ENCODE results near the gene GPR15.

GPR15 gene

GRCh38 chr3:98531622-98532274, at the start of gene GPR15:
Gene GPR15 (plus strand): TSS chr3:98531978. CDS start chr3:98532034, 56 bp downstream.
- H3K9me3 Mint-ChIP-seq: no peaks in the 10 kb centered on the region
- peaks cover 43% of the 10 kb centered on the region for H3K36me3 Mint-ChIP-seq
- ATAC-seq: peak; percentile 61
- H3K4me3 Mint-ChIP-seq: peak within 1 kb of the TSS; percentile 84
- peak within 1 kb of the TSS; percentile 77 for H3K27ac Mint-ChIP-seq
- H3K27me3 Mint-ChIP-seq: no peaks in the 10 kb centered on the region
- H3K4me1 Mint-ChIP-seq: peaks cover 29% of the 10 kb centered on the region

- no peak overlapping the region for H3K4me3 Mint-ChIP-seq
- H3K27ac Mint-ChIP-seq: no peak overlapping the region
- H3K27me3 Mint-ChIP-seq: peaks cover 71% of the 10 kb centered on the region
- no peaks in the 10 kb centered on the region for H3K4me1 Mint-ChIP-seq
- no peak for ATAC-seq
- peaks cover 11% of the 10 kb centered on the region for H3K36me3 Mint-ChIP-seq
- H3K9me3 Mint-ChIP-seq: peaks cover 22% of the 10 kb centered on the region
These were observed 48.9 kb upstream of the GPR15 start for GRCh38 chr3:98482717-98483482.

- Mint-ChIP-seq H3K36me3 (peaks cover 17% of the 10 kb centered on the region), H3K4me1 (no peaks in the 10 kb centered on the region), H3K27ac (no peak overlapping the region), H3K9me3 (peaks cover 26% of the 10 kb centered on the region), H3K27me3 (peaks cover 78% of the 10 kb centered on the region), H3K4me3 (no peak overlapping the region)
- no peak for ATAC-seq
These were observed 48.2 kb upstream of the GPR15 start for GRCh38 chr3:98483626-98484025.

- no peak within 1 kb of the TSS for H3K4me3 Mint-ChIP-seq
- no peaks in the 10 kb centered on the region for H3K4me1 Mint-ChIP-seq
- H3K27me3 Mint-ChIP-seq: no peaks in the 10 kb centered on the region
- peaks cover 10% of the 10 kb centered on the region for H3K36me3 Mint-ChIP-seq
- no peaks in the 10 kb centered on the region for H3K9me3 Mint-ChIP-seq
- ATAC-seq: no peak
- no peak within 1 kb of the TSS for H3K27ac Mint-ChIP-seq
These were observed 34.4 kb upstream of the GPR15 start, which contains the start of gene OR5K2 for GRCh38 chr3:98497381-98497780. Gene OR5K2 (plus strand): TSS chr3:98497681. CDS start chr3:98497681, 0 bp downstream.

GRCh38 chr3:98500019-98500418, 31.8 kb upstream of the GPR15 start:
- Mint-ChIP-seq H3K36me3 (peaks cover 17% of the 10 kb centered on the region), H3K27me3 (no peaks in the 10 kb centered on the region), H3K4me1 (no peaks in the 10 kb centered on the region), H3K9me3 (no peaks in the 10 kb centered on the region), H3K4me3 (no peak overlapping the region), H3K27ac (no peak overlapping the region)
- no peak for ATAC-seq

GRCh38 chr3:98501270-98501669, 30.5 kb upstream of the GPR15 start:
- Mint-ChIP-seq H3K36me3 (peaks cover 22% of the 10 kb centered on the region), H3K4me1 (no peaks in the 10 kb centered on the region), H3K27ac (no peak overlapping the region), H3K4me3 (no peak overlapping the region), H3K27me3 (no peaks in the 10 kb centered on the region), H3K9me3 (no peaks in the 10 kb centered on the region)
- no peak for ATAC-seq

- Mint-ChIP-seq H3K9me3 (no peaks in the 10 kb centered on the region), H3K4me3 (no peak overlapping the region), H3K27ac (no peak overlapping the region), H3K27me3 (no peaks in the 10 kb centered on the region), H3K36me3 (peaks cover 29% of the 10 kb centered on the region), H3K4me1 (no peaks in the 10 kb centered on the region)
- no peak for ATAC-seq
These were observed 29.8 kb upstream of the GPR15 start for GRCh38 chr3:98501863-98502576.

GRCh38 chr3:98504539-98504938, 27.2 kb upstream of the GPR15 start:
- H3K27me3 Mint-ChIP-seq: no peaks in the 10 kb centered on the region
- H3K9me3 Mint-ChIP-seq: no peaks in the 10 kb centered on the region
- H3K36me3 Mint-ChIP-seq: peaks cover 52% of the 10 kb centered on the region
- H3K4me3 Mint-ChIP-seq: no peak overlapping the region
- no peak for ATAC-seq
- no peak overlapping the region for H3K27ac Mint-ChIP-seq
- H3K4me1 Mint-ChIP-seq: no peaks in the 10 kb centered on the region

GRCh38 chr3:98508582-98508981, 23.2 kb upstream of the GPR15 start:
- peaks cover 13% of the 10 kb centered on the region for H3K4me1 Mint-ChIP-seq
- no peaks in the 10 kb centered on the region for H3K9me3 Mint-ChIP-seq
- peaks cover 62% of the 10 kb centered on the region for H3K36me3 Mint-ChIP-seq
- no peak overlapping the region for H3K27ac Mint-ChIP-seq
- no peaks in the 10 kb centered on the region for H3K27me3 Mint-ChIP-seq
- no peak overlapping the region for H3K4me3 Mint-ChIP-seq
- ATAC-seq: no peak

- no peaks in the 10 kb centered on the region for H3K27me3 Mint-ChIP-seq
- H3K4me3 Mint-ChIP-seq: no peak overlapping the region
- no peaks in the 10 kb centered on the region for H3K9me3 Mint-ChIP-seq
- peaks cover 13% of the 10 kb centered on the region for H3K4me1 Mint-ChIP-seq
- no peak for ATAC-seq
- peaks cover 68% of the 10 kb centered on the region for H3K36me3 Mint-ChIP-seq
- H3K27ac Mint-ChIP-seq: no peak overlapping the region
These were observed 19.2 kb upstream of the GPR15 start for GRCh38 chr3:98512576-98512975.

- H3K27ac Mint-ChIP-seq: no peak overlapping the region
- no peak overlapping the region for H3K4me3 Mint-ChIP-seq
- no peak for ATAC-seq
- peaks cover 17% of the 10 kb centered on the region for H3K4me1 Mint-ChIP-seq
- no peaks in the 10 kb centered on the region for H3K9me3 Mint-ChIP-seq
- H3K36me3 Mint-ChIP-seq: peaks cover 65% of the 10 kb centered on the region
- no peaks in the 10 kb centered on the region for H3K27me3 Mint-ChIP-seq
These were observed 18.7 kb upstream of the GPR15 start for GRCh38 chr3:98513091-98513511.

- Mint-ChIP-seq H3K27ac (no peak overlapping the region), H3K4me3 (no peak overlapping the region), H3K27me3 (no peaks in the 10 kb centered on the region), H3K9me3 (no peaks in the 10 kb centered on the region), H3K36me3 (peaks cover 63% of the 10 kb centered on the region), H3K4me1 (peaks cover 22% of the 10 kb centered on the region)
- no peak for ATAC-seq
These were observed 18.0 kb upstream of the GPR15 start for GRCh38 chr3:98513736-98514135.

- Mint-ChIP-seq H3K27me3 (no peaks in the 10 kb centered on the region), H3K27ac (no peak overlapping the region), H3K4me3 (no peak overlapping the region), H3K9me3 (no peaks in the 10 kb centered on the region), H3K4me1 (peaks cover 32% of the 10 kb centered on the region), H3K36me3 (peaks cover 66% of the 10 kb centered on the region)
- no peak for ATAC-seq
These were observed 16.8 kb upstream of the GPR15 start for GRCh38 chr3:98514948-98515347.

- Mint-ChIP-seq H3K27ac (no peak overlapping the region), H3K4me1 (peaks cover 51% of the 10 kb centered on the region), H3K9me3 (no peaks in the 10 kb centered on the region), H3K4me3 (no peak overlapping the region), H3K36me3 (peaks cover 62% of the 10 kb centered on the region), H3K27me3 (no peaks in the 10 kb centered on the region)
- ATAC-seq: no peak
These were observed 13.0 kb upstream of the GPR15 start for GRCh38 chr3:98518816-98519215.

GRCh38 chr3:98519351-98519750, 12.4 kb upstream of the GPR15 start:
- Mint-ChIP-seq H3K9me3 (no peaks in the 10 kb centered on the region), H3K4me1 (peaks cover 54% of the 10 kb centered on the region), H3K27ac (no peak overlapping the region), H3K27me3 (no peaks in the 10 kb centered on the region), H3K4me3 (peak overlapping the region; percentile 4), H3K36me3 (peaks cover 63% of the 10 kb centered on the region)
- ATAC-seq: no peak
